ENCODE data around the gene CADM2. TPM values are rescaled to one million over a fixed set of nuclear protein-coding genes. Genes with fewer than 3 reads are reported as not detected.

CADM2 gene
- total RNA-seq, 1 experiment from 2014 or later = 3.7 TPM

DNA sequence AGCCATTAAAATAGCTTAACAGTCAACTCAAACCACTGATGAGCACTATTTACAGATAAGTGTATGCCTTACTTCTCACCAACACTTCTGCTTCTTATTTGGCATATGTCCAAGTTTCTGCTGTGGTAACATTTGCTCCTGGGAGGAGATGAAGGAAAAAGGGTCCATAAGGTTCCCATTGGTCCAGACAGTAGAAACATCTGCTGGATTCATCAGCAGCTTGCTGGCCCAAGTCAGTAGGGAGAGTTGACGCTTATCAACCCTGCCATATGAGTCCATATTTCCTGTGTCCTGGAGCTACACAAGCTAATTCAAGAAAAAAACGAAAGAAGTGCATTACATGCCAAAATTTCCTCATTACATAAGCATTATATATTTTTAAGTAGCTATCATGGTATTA lies 824.5 kb downstream of the CADM2 start:
- BruUV-seq (replicated peaks) = no TSS peak
- CTCF ChIA-PET = no interaction called here

DNA sequence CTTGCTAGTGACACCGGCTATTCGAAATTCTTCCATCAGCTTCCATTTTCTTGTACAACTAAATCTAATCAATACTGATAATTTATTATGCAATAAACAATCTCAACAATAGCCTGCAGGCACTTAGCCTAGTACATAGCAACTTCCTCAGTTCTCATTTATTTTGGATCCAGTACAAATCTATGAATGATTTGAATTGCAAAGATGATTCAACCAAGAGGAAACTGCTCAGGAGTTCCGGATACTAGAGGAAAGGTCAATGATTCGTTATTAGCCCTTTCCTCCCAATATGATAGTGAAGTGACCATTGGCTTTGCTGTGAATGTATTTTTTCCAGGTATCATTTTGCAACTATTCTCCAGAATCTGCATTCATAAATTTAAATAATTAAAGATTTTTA lies 827.0 kb downstream of the CADM2 start:
- BruUV-seq (replicated peaks) = no TSS peak
- no peak overlapping the region for H3K27ac ChIP-seq (ENCODE audit: low read depth, low read length, poor library complexity, severe bottlenecking)
- DNase-seq (ENCODE audit: low spot score) = no peak
- intact Hi-C loops (cut with micrococcal nuclease; ENCODE audit: unreplicated experiment) = no loop called here
- no peak overlapping the region for H3K4me3 ChIP-seq (ENCODE audit: low read depth, low read length, poor library complexity, severe bottlenecking)
- POLR2A ChIA-PET (ENCODE audit: low non-redundant PET) = no interaction called here
- no peaks in the 10 kb centered on the region for H3K9me3 ChIP-seq (ENCODE audit: low read depth, low read length, poor library complexity, severe bottlenecking)
- TF ChIP-seq, protein P1, sequence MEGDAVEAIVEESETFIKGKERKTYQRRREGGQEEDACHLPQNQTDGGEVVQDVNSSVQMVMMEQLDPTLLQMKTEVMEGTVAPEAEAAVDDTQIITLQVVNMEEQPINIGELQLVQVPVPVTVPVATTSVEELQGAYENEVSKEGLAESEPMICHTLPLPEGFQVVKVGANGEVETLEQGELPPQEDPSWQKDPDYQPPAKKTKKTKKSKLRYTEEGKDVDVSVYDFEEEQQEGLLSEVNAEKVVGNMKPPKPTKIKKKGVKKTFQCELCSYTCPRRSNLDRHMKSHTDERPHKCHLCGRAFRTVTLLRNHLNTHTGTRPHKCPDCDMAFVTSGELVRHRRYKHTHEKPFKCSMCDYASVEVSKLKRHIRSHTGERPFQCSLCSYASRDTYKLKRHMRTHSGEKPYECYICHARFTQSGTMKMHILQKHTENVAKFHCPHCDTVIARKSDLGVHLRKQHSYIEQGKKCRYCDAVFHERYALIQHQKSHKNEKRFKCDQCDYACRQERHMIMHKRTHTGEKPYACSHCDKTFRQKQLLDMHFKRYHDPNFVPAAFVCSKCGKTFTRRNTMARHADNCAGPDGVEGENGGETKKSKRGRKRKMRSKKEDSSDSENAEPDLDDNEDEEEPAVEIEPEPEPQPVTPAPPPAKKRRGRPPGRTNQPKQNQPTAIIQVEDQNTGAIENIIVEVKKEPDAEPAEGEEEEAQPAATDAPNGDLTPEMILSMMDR (conservative IDR thresholded peaks at IDR 0.05; ENCODE audit: low read depth, low read length) = no peak
- no peak for TF ChIP-seq EZH2 (IDR thresholded peaks at IDR 0.05; ENCODE audit: borderline replicate concordance, low read depth, low read length, poor library complexity, severe bottlenecking)
- CTCF ChIA-PET = no interaction called here
- H3K27me3 ChIP-seq (replicated peaks; ENCODE audit: insufficient read depth, low read depth, low read length, poor library complexity) = no peaks in the 10 kb centered on the region
- no peaks in the 10 kb centered on the region for H3K36me3 ChIP-seq (ENCODE audit: insufficient read depth, low read length, poor library complexity, severe bottlenecking)
- H3K4me1 ChIP-seq (ENCODE audit: insufficient read depth, low read length, poor library complexity, severe bottlenecking) = no peaks in the 10 kb centered on the region

More for the DNA sequence above, 824.5 kb downstream of the CADM2 start:
- TF ChIP-seq EZH2 (IDR thresholded peaks at IDR 0.05; ENCODE audit: borderline replicate concordance, low read depth, low read length, poor library complexity, severe bottlenecking) = no peak
- TF ChIP-seq, protein P1 (conservative IDR thresholded peaks at IDR 0.05; ENCODE audit: low read depth, low read length) = no peak
- no peaks in the 10 kb centered on the region for H3K27me3 ChIP-seq (replicated peaks; ENCODE audit: insufficient read depth, low read depth, low read length, poor library complexity)
- no peaks in the 10 kb centered on the region for H3K4me1 ChIP-seq (ENCODE audit: insufficient read depth, low read length, poor library complexity, severe bottlenecking)
- POLR2A ChIA-PET (ENCODE audit: low non-redundant PET) = no interaction called here
- H3K27ac ChIP-seq (ENCODE audit: low read depth, low read length, poor library complexity, severe bottlenecking) = no peak overlapping the region
- no peaks in the 10 kb centered on the region for H3K9me3 ChIP-seq (ENCODE audit: low read depth, low read length, poor library complexity, severe bottlenecking)
- H3K4me3 ChIP-seq (ENCODE audit: low read depth, low read length, poor library complexity, severe bottlenecking) = no peak overlapping the region
- intact Hi-C loops (cut with micrococcal nuclease; ENCODE audit: unreplicated experiment) = no loop called here
- DNase-seq (ENCODE audit: low spot score) = peak; percentile 3
- H3K36me3 ChIP-seq (ENCODE audit: insufficient read depth, low read length, poor library complexity, severe bottlenecking) = no peaks in the 10 kb centered on the region

DNA sequence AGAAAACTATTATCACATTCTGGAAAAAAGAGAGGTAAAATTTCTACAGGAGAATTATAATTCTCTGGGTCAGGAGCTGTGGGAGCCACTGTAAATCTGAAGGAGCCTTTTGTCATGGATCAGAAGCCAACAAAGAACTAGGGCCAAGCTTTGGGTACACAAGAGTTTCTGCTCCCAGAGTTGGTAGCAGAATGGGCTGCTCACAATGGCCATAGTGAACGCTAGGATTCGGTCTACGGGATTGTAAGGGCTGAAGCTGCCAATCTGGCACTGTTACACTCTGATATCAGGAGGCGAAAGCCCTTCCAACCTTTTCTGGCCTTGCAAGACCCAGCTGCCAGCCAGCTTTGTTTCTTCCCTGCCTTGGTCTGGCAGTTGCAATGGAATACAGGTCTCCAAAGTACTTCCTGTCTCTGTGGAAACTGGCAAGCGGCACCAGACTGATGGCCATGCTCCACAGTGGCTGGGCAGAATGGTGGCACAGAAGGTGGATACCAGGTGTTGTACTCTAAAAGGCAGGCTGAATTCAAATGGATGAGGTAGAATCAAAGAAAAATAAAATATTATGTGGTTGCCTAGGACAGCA lies 831.7 kb downstream of the CADM2 start:
- H3K27me3 ChIP-seq (replicated peaks; ENCODE audit: insufficient read depth, low read depth, low read length, poor library complexity) = no peaks in the 10 kb centered on the region
- POLR2A ChIA-PET (ENCODE audit: low non-redundant PET) = no interaction called here
- intact Hi-C loops (cut with micrococcal nuclease; ENCODE audit: unreplicated experiment) = no loop called here
- no peaks in the 10 kb centered on the region for H3K4me1 ChIP-seq (ENCODE audit: insufficient read depth, low read length, poor library complexity, severe bottlenecking)
- no peak overlapping the region for H3K4me3 ChIP-seq (ENCODE audit: low read depth, low read length, poor library complexity, severe bottlenecking)
- TF ChIP-seq, protein P1 (conservative IDR thresholded peaks at IDR 0.05; ENCODE audit: low read depth, low read length) = no peak
- no peak for TF ChIP-seq EZH2 (IDR thresholded peaks at IDR 0.05; ENCODE audit: borderline replicate concordance, low read depth, low read length, poor library complexity, severe bottlenecking)
- no TSS peak for BruUV-seq (replicated peaks)
- H3K36me3 ChIP-seq (ENCODE audit: insufficient read depth, low read length, poor library complexity, severe bottlenecking) = no peaks in the 10 kb centered on the region
- CTCF ChIA-PET = no interaction called here
- no peak for DNase-seq (ENCODE audit: low spot score)
- no peaks in the 10 kb centered on the region for H3K9me3 ChIP-seq (ENCODE audit: low read depth, low read length, poor library complexity, severe bottlenecking)
- H3K27ac ChIP-seq (ENCODE audit: low read depth, low read length, poor library complexity, severe bottlenecking) = no peak overlapping the region

Measured in A673 (cell line).